Keratinocyte (primary cell): ENCODE measurements around the gene FPR3. TPM values are rescaled to one million over a fixed set of nuclear protein-coding genes. Genes with fewer than 3 reads are reported as not detected.

Source experiments
- DNase-seq: peaks from one replicate; pipeline ENCODE4 v3.0.0-alpha.2; 2011; ENCODE audit warnings: low read depth, missing footprints, low spot score
- FAIRE-seq: peaks from 2 replicates; lab custom pipeline; 2011; peaks lifted over from hg19 to GRCh38; lab: Jason Lieb, UNC
- H2AFZ ChIP-seq: 2 replicates; pipeline ENCODE4 v1.6.0; 2012; ENCODE audit warnings: low read length, control low read depth, inconsistent platforms; ENCODE audit not compliant: control insufficient read depth
- H3K27ac ChIP-seq: 2 replicates; pipeline ENCODE4 v1.5.1; 2011; ENCODE audit warnings: low read length; ENCODE audit not compliant: control insufficient read depth, insufficient read depth
- H3K27me3 ChIP-seq: 3 replicates; pipeline ENCODE4 v1.6.0; 2011; ENCODE audit warnings: low read length; ENCODE audit not compliant: control insufficient read depth, insufficient read depth; ENCODE audit errors: extremely low read depth
- H3K36me3 ChIP-seq, 2 experiments: 2 replicates in 1 of 2; 3 replicates in 1 of 2; pipeline ENCODE4 v1.5.1; 2011; ENCODE audit warnings: low read length in 2 of 2, mild to moderate bottlenecking in 1 of 2; ENCODE audit not compliant: control insufficient read depth in 2 of 2, insufficient read depth in 2 of 2; ENCODE audit errors: extremely low read depth in 1 of 2
- H3K4me1 ChIP-seq: 3 replicates; pipeline ENCODE4 v1.5.1; 2011; ENCODE audit warnings: low read length; ENCODE audit not compliant: control insufficient read depth, insufficient read depth; ENCODE audit errors: extremely low read depth
- H3K4me2 ChIP-seq: 3 replicates; pipeline ENCODE4 v1.6.0; 2011; ENCODE audit warnings: low read depth, low read length; ENCODE audit not compliant: control insufficient read depth, insufficient read depth; ENCODE audit errors: extremely low read depth
- H3K4me3 ChIP-seq, 3 experiments: fragments of 200-600 bp in 1 of 3; sonication (generic) in 1 of 3; 2 replicates in 2 of 3; 3 replicates in 1 of 3; pipeline ENCODE4 v1.5.1; 2011 to 2016; ENCODE audit warnings: low read length in 3 of 3, mild to moderate bottlenecking in 3 of 3, control low read depth in 2 of 3, inconsistent platforms in 1 of 3, low read depth in 1 of 3, mixed read lengths in 1 of 3, mixed run types in 1 of 3, moderate library complexity in 1 of 3; ENCODE audit not compliant: control insufficient read depth in 2 of 3, insufficient read depth in 2 of 3; ENCODE audit errors: extremely low read depth in 1 of 3
- H3K79me2 ChIP-seq: 2 replicates; pipeline ENCODE4 v1.6.0; 2012; ENCODE audit warnings: low read length; ENCODE audit not compliant: control insufficient read depth, insufficient read depth
- H3K9ac ChIP-seq: 3 replicates; pipeline ENCODE4 v1.6.0; 2011; ENCODE audit warnings: low read length; ENCODE audit not compliant: control insufficient read depth, insufficient read depth; ENCODE audit errors: extremely low read depth
- H3K9me1 ChIP-seq: 3 replicates; pipeline ENCODE4 v1.6.0; 2011; ENCODE audit warnings: low read length; ENCODE audit not compliant: control insufficient read depth, insufficient read depth; ENCODE audit errors: extremely low read depth
- H3K9me3 ChIP-seq: 2 replicates; pipeline ENCODE4 v1.5.1; 2012; ENCODE audit warnings: low read depth, low read length; ENCODE audit not compliant: control insufficient read depth
- H4K20me1 ChIP-seq: 3 replicates; pipeline ENCODE4 v1.6.0; 2011; ENCODE audit warnings: low read length; ENCODE audit not compliant: control insufficient read depth, insufficient read depth; ENCODE audit errors: extremely low read depth
- CTCF ChIP-seq, 3 experiments: IDR thresholded peaks in 1 of 3; conservative IDR thresholded peaks in 1 of 3; optimal IDR thresholded peaks in 1 of 3; 2 replicates in 2 of 3; 3 replicates in 1 of 3; pipeline versions ENCODE3 to v1.5.1; 2011; ENCODE audit warnings: low read length in 3 of 3, mild to moderate bottlenecking in 3 of 3, moderate library complexity in 2 of 3, control low read depth in 1 of 3, inconsistent platforms in 1 of 3; ENCODE audit not compliant: insufficient read depth in 2 of 3; ENCODE audit errors: extremely low read depth in 1 of 3
- EZH2 ChIP-seq: IDR thresholded peaks from one replicate; pipeline ENCODE4 v1.6.1; 2012; ENCODE audit warnings: inconsistent platforms, mild to moderate bottlenecking, low read length, moderate library complexity
- dilution Hi-C: fragments of 300-500 bp; cut with MboI; formaldehyde crosslinking; loops from one replicate; pipeline ENCODE4 v1.7.0; 2020; ENCODE audit warnings: low sequenced_read_pairs; ENCODE audit not compliant: extremely low pct_ligation_motif_present
- polyA plus RNA-seq, 5 experiments: library from polyadenylated mRNA; depleted of rRNA in 3 of 5; stranded (reverse) in 3 of 5; stranded (forward) in 1 of 5; unstranded in 1 of 5; fragments of >200 nt; gene quantifications; 1 replicate in 1 of 5; 2 replicates in 3 of 5; 3 replicates in 1 of 5; pipeline versions ENCODE4 v1.2.1 to v1.2.3, GENCODE V29; 2011 to 2012; ENCODE audit warnings: missing spikeins in 2 of 5, low read depth in 1 of 5, low replicate concordance in 1 of 5

Gene FPR3
- polyA plus RNA-seq, 1 donor (not counting 4 experiments of a cell fraction or from before 2014, with no cell fraction given), result not detected

- Histone ChIP-seq H3K4me3 (no peak overlapping the region), H3K9ac (no peak overlapping the region), H3K27me3 (no peaks in the 10 kb centered on the region), H3K27ac (no peak overlapping the region), H3K9me1 (no peaks in the 10 kb centered on the region), H3K79me2 (no peaks in the 10 kb centered on the region), H4K20me1 (no peaks in the 10 kb centered on the region), H3K36me3 (no peaks in the 10 kb centered on the region), H3K4me2 (no peak overlapping the region), H3K4me1 (peaks cover 14% of the 10 kb centered on the region), H3K9me3 (no peaks in the 10 kb centered on the region), H2AFZ (no peak overlapping the region)
- no peak for TF ChIP-seq CTCF (optimal IDR thresholded peaks at IDR 0.05 in 1 of 3, IDR thresholded peaks at IDR 0.05 in 1 of 3, conservative IDR thresholded peaks at IDR 0.05 in 1 of 3; ENCODE audit: extremely low read depth in 1 of 3, insufficient read depth in 2 of 3, low read length in 3 of 3)
- TF ChIP-seq EZH2, result no peak
- dilution Hi-C loops, result no loop called here
- DNase-seq (no peak), FAIRE-seq (no peak)
Observed at GRCh38 chr19:51786646-51787494, 8.1 kb upstream of the FPR3 start.

- no peak overlapping the region for H3K4me3 ChIP-seq
- no peaks in the 10 kb centered on the region for H3K36me3 ChIP-seq
- no peaks in the 10 kb centered on the region for H3K9me1 ChIP-seq
- no peak overlapping the region for H3K4me2 ChIP-seq
- H3K27ac ChIP-seq, result no peak overlapping the region
- FAIRE-seq (no peak), DNase-seq (no peak)
- no peak for TF ChIP-seq EZH2
- TF ChIP-seq CTCF (optimal IDR thresholded peaks at IDR 0.05 in 1 of 3, IDR thresholded peaks at IDR 0.05 in 1 of 3, conservative IDR thresholded peaks at IDR 0.05 in 1 of 3; ENCODE audit: extremely low read depth in 1 of 3, insufficient read depth in 2 of 3, low read length in 3 of 3), result no peak
- H3K27me3 ChIP-seq, result no peaks in the 10 kb centered on the region
- peaks cover 14% of the 10 kb centered on the region for H3K4me1 ChIP-seq
- no peaks in the 10 kb centered on the region for H3K9me3 ChIP-seq
- dilution Hi-C loops, result no loop called here
- no peaks in the 10 kb centered on the region for H3K79me2 ChIP-seq
- H3K9ac ChIP-seq, result no peak overlapping the region
- H2AFZ ChIP-seq, result no peak overlapping the region
- no peaks in the 10 kb centered on the region for H4K20me1 ChIP-seq
Observed at GRCh38 chr19:51788029-51788428, 6.9 kb upstream of the FPR3 start.
